RWPE1 (cell line): ENCODE measurements around the gene SPEF2.

Experiments used
- CTCF ChIA-PET: fragments of 350-600 bp; sonication (Branson Sonifier 250); formaldehyde crosslinking; extraction: SDS; loops from one replicate; lab custom pipeline; 2021; lab: Yijun Ruan, JAX
- POLR2A ChIA-PET: fragments of 400-600 bp; formaldehyde crosslinking; extraction: SDS; loops from one replicate; lab custom pipeline; 2020; ENCODE audit warnings: antibody characterized with exemption; ENCODE audit not compliant: low non-redundant PET; lab: Yijun Ruan, JAX
- DNase-seq: peaks from one replicate; pipeline ENCODE4 v3.0.0; 2012; ENCODE audit warnings: low spot score
- H3K27ac ChIP-seq: fragments of 450-650 bp; 2 replicates; pipeline ENCODE4 v1.5.1; 2017
- CTCF ChIP-seq: fragments of 450-650 bp; conservative IDR thresholded peaks from 2 replicates; pipeline ENCODE4 v1.5.1; 2017; ENCODE audit warnings: low read depth, mild to moderate bottlenecking

The SPEF2 gene

GRCh38 chr5:35685161-35685560, 67.5 kb downstream of the SPEF2 start:
- no peak for DNase-seq
- H3K27ac ChIP-seq, result no peak overlapping the region
- no peak for TF ChIP-seq CTCF
- CTCF ChIA-PET, result no interaction called here
- POLR2A ChIA-PET, result no interaction called here

GRCh38 chr5:35687961-35688360, 70.3 kb downstream of the SPEF2 start:
- POLR2A ChIA-PET, result no interaction called here
- no peak for DNase-seq
- H3K27ac ChIP-seq, result no peak overlapping the region
- TF ChIP-seq CTCF, result no peak
- CTCF ChIA-PET, result interaction anchor here (0.6 to 0.7 kb wide), 3 partner anchors 128 to 647 kb away, joined by 4 read pairs; no protein-coding TSS in a partner anchor

GRCh38 chr5:35694481-35694880, 76.8 kb downstream of the SPEF2 start:
- DNase-seq, result no peak
- H3K27ac ChIP-seq, result no peak overlapping the region
- ChIA-PET CTCF (no interaction called here), POLR2A (no interaction called here)
- no peak for TF ChIP-seq CTCF

GRCh38 chr5:35698047-35698808, 80.6 kb downstream of the SPEF2 start:
- ChIA-PET CTCF (no interaction called here), POLR2A (no interaction called here)
- no peak for TF ChIP-seq CTCF
- DNase-seq, result no peak
- H3K27ac ChIP-seq, result no peak overlapping the region

- CTCF ChIA-PET, result no interaction called here
- POLR2A ChIA-PET, result no interaction called here
- no peak overlapping the region for H3K27ac ChIP-seq
- TF ChIP-seq CTCF, result no peak
- DNase-seq, result no peak
These were observed 90.0 kb downstream of the SPEF2 start for GRCh38 chr5:35707659-35708058.

- no peak for TF ChIP-seq CTCF
- DNase-seq, result no peak
- no peak overlapping the region for H3K27ac ChIP-seq
- ChIA-PET CTCF (interaction anchor here (0.7 kb wide), 1 partner anchor 184 kb away, joined by 3 read pairs; no protein-coding TSS in a partner anchor), POLR2A (no interaction called here)
These were observed 92.0 kb downstream of the SPEF2 start for GRCh38 chr5:35709688-35710087.
